Heart left ventricle (tissue), 13 donors: ENCODE measurements around the gene MST1.

Experiments used
- POLR2A ChIP-seq, 2 donors: fragments of 450-650 bp; IDR thresholded peaks; one replicate each; pipeline ENCODE4 v1.6.1; 2017; ENCODE audit warnings: antibody characterized with exemption in 2 of 2, mild to moderate bottlenecking in 2 of 2, moderate library complexity in 2 of 2
- TF ChIP-seq, protein P1 (sequence below), 12 donors: fragments of 200-600 bp; sonication (generic) in 4 of 12; IDR thresholded peaks; one replicate each; pipeline versions ENCODE4 v1.5.0 to v1.8.0; 2018 to 2022; ENCODE audit warnings: antibody characterized with exemption in 12 of 12, mild to moderate bottlenecking in 5 of 12
- donor health status: ischemic (EF 13 %, LVEDD 7.1; RV severe dilation, severe dysfunction).
- donor health status: DM: no; HTN: yes; CAD: no.
- donor health status: DM: no; HTN: no; CAD: no.
- donor health status: ischemic (EF 25% LVEDD 6.9; RV normal size, moderate dysfunction).
- donor health status: ischemic (EF 25% LVEDD 5.7; RV mildly dilated, moderate dysfunction).
- donor health status: ischemic (EF 35%, LVEDD 5.7; RV mildly dilated, moderate dysfunction).
- donor health status: nonischemic (EF 11% LVEDD 7.7; RV severe dilation, severe dysfunction).
- donor health status: DM: yes; HTN: yes; CAD: no.
- donor health status: PGD.
- donor health status: ischemic (EF 29% LVEDD 5.4; RV normal size, mild dysfunction).
- donor health status: nonischemic (EF 23%, LVEDD 6.1; RV moderate dilation, normal function).

GRCh38 chr3:49700014-49700413, 10.7 kb upstream of the MST1 start:
- TF ChIP-seq POLR2A (IDR thresholded peaks at IDR 0.05): no peak
- TF ChIP-seq, protein P1, sequence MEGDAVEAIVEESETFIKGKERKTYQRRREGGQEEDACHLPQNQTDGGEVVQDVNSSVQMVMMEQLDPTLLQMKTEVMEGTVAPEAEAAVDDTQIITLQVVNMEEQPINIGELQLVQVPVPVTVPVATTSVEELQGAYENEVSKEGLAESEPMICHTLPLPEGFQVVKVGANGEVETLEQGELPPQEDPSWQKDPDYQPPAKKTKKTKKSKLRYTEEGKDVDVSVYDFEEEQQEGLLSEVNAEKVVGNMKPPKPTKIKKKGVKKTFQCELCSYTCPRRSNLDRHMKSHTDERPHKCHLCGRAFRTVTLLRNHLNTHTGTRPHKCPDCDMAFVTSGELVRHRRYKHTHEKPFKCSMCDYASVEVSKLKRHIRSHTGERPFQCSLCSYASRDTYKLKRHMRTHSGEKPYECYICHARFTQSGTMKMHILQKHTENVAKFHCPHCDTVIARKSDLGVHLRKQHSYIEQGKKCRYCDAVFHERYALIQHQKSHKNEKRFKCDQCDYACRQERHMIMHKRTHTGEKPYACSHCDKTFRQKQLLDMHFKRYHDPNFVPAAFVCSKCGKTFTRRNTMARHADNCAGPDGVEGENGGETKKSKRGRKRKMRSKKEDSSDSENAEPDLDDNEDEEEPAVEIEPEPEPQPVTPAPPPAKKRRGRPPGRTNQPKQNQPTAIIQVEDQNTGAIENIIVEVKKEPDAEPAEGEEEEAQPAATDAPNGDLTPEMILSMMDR (IDR thresholded peaks at IDR 0.05): no peak
